NCI-H345 (cell line): ENCODE data around the gene ABHD17C.

ENCODE experiments used
- DNase-seq: peaks from one replicate; lab custom pipeline; 2025; lab: John Stamatoyannopoulos, UW

ABHD17C gene

GRCh38 chr15:80788536-80788935 is 93.4 kb downstream of the ABHD17C start:
- DNase-seq: no peak

DNA sequence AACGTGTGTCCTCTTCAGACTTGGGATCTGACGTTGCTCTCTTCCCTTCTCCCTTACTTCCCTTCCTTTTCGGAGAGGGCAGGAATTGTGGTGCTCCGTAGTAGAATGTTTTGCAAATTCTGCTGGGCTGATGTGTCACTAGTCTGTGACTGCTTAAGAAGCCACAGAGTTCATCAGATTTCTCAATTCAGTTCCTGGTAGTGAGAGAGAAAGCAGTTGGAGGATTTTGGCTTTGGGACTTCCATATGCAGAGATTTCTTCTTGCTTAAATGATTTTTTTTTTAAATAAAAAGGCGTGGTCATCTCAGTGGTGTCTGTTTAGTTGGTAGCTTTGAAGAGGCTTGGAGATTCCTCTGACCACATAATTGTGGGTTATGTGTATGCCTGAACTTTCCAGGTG is 94.2 kb downstream of the ABHD17C start:
- no peak for DNase-seq

- no peak for DNase-seq
Observed at GRCh38 chr15:80789796-80790195, 94.7 kb downstream of the ABHD17C start.

DNA sequence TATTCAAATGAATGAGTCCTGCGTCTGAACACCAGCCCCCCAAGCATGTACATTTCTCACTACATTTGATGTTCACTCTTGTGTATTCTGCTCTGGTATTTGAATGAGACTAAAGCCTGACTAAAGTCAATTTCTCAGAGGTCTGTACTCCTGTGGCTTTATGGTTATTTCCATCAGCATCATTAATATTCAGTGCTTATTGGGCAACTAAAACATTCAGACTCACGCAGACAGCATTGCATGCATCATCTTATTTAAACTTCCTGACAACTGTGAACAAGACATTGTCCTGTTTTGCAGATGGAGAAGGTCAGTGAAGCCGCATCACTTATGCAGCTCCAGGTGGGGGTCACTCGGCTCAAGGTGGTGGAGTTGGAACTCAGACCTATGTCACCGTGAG is 95.1 kb downstream of the ABHD17C start:
- DNase-seq: no peak

DNA sequence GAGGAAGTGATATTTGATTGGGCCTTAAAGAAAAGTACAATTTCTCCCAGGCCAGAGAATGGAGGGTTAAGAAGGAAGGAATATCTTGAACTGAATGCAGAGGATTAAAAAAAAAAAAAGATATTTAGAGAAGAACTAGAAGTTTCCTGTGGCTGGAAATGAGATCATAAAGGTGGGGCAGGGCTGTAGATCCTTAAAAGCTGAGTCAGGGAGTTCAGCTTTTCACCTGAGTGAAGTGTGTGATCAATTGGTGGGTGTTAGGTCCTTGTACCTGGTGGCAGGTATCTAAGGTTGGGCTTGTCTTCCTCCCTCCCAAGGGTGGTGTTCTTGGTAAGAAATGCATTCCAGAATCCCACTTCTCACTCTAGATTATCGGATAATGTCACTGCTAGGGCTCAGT is 95.9 kb downstream of the ABHD17C start:
- DNase-seq: no peak

GRCh38 chr15:80796407-80796806 is 101.3 kb downstream of the ABHD17C start:
- no peak for DNase-seq

- DNase-seq: no peak
Observed at GRCh38 chr15:80798911-80799310, 103.8 kb downstream of the ABHD17C start.

DNA sequence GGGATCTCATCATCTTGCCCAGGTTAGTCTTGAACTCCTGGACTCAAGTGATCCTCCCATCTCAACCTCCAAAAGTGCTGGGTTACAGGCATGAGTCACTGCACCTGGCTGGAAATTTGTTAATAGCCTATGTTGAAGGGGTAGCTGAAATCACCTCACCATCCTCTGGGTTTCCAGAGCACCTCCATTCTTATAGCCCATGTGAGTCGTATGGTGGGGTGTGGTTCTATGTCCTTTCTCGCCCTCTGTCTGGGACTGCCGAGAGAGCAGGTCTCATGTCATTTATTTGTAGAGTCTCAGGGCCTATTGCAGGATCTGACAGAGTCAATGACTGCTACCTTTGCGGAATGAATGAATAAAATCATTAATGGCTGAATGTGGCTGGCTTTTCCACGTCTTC is 105.0 kb downstream of the ABHD17C start:
- no peak for DNase-seq

- DNase-seq: no peak
Observed at GRCh38 chr15:80801891-80802680, 107.0 kb downstream of the ABHD17C start.

GRCh38 chr15:80803580-80804525 is 108.7 kb downstream of the ABHD17C start:
- no peak for DNase-seq

DNA sequence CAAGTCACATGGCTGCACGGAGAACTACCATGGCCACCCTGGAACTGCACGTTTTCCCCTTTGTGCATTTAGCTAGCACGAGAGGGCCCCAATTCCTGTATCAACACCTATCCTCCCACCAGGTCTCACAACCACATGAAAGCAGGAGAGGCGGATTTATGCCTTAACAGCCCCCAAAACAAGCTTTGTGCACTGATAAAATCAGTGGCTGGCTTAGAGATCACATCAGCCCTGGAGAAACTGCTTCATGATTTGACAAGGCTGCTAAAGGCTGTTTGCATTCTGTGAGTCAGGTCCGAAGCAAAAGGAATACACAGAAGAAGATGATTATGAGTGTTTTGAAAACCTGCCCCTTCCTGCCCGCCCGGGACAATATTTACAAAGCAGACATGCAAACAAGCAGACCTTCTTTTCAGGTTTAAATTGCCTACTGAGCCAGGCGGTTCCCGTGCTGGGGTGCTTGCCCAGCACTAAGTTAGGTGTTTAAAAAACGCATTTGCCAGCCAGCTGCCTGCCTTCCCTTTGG is 109.9 kb downstream of the ABHD17C start:
- peak; percentile 66 for DNase-seq
